Kidney capillary endothelial cell (primary cell): ENCODE data around the gene NAT16.
"Not testable (repeated sequence)": the region's sequence is repeated elsewhere in the genome, so short reads cannot be mapped to it uniquely, and the experiment has no call there.

Experiments
- DNase-seq: peaks from one replicate; pipeline ENCODE4 v3.0.0-alpha.2; 2018; ENCODE audit warnings: low spot score

NAT16 gene

GRCh38 chr7:101125989-101126650, 54.0 kb downstream of the NAT16 start:
- no peak for DNase-seq

- DNase-seq, result no peak
Observed at GRCh38 chr7:101124376-101125056, 55.6 kb downstream of the NAT16 start.

DNA sequence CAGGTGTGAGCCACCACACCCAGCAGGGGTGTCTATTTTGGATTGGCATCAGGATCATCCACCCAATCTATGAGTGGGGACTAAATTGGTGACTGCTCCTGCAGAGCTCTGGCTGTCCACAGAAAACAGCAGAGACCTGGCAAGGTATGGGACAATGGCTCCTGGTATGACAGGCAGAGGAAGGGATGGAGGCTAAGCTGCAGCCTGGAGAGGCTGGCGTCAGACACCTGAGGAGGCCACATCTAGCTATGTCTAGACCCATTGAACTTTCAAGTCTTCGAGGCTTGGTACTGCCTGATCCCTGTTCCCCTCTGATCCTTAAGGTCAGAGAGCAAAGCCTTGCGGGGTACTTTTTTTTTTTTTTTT, 56.4 kb downstream of the NAT16 start:
- no peak for DNase-seq

GRCh38 chr7:101122933-101123702, 57.0 kb downstream of the NAT16 start:
- no peak for DNase-seq

GRCh38 chr7:101121991-101122932, 57.8 kb downstream of the NAT16 start:
- DNase-seq, result peak; percentile 97

- DNase-seq, result not testable (repeated sequence)
Observed at GRCh38 chr7:101121631-101121990, 58.5 kb downstream of the NAT16 start.
